ENCODE results near the gene CYP26B1.
"Not testable (repeated sequence)": the region's sequence is repeated elsewhere in the genome, so short reads cannot be mapped to it uniquely, and the experiment has no call there.

The CYP26B1 gene

DNA sequence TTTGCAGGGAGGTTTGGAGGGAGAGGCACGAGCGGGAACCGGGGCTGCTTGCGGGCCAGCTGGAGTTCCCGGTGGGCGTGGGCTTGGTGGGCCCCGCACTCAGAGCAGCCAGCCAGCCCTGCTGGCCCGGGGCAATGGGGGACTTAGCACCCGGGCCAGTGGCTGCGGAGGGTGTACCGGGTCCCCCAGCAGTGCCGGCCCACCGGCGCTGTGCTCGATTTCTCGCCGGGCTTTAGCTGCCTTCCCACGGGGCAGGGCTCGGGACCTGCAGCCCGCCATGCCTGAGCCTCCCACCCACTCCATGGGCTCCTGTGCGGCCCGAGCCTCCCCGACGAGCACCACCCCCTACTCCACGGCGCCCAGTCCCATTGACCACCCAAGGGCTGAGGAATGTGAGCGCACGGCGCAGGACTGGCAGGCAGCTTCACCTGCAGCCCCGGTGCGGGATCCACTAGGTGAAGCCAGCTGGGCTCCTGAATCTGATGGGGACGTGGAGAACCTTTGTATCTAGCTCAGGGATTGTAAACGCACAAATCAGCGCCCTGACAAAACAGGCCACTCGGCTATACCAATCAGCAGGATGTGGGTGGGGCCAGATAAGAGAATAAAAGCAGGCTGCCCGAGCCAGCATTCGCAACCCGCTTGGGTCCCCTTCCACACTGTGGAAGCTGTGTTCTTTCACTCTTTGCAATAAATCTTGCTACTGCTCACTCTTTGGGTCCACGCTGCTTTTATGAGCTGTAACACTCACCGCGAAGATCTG, 60.6 kb downstream of the CYP26B1 start:
- in situ Hi-C loops (cut with MboI; ENCODE audit: low sequenced_read_pairs) = not testable (repeated sequence)

DNA sequence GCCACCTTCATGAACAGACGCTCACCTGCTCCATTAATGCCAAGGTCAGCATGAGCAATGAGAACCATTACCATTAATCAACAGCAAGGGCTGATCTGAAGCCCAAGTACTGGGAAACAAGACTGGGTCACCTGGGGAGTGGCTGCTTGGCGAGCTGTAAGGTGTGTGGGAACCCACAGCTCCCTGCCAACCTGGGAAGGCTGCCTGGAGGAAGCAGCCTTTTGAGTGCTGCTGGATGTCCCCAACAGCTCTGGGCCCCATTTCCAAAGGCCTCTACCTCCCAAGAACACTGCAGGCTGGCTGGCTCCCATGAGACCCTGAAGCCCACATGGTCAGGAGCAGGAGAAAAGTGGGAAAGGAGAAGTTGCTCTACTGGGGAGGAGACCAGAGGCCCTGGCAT, 62.1 kb downstream of the CYP26B1 start:
- in situ Hi-C loops (cut with MboI; ENCODE audit: low sequenced_read_pairs) = no loop called here

GRCh38 chr2:72085036-72085435, 62.6 kb downstream of the CYP26B1 start:
- in situ Hi-C loops (cut with MboI; ENCODE audit: low sequenced_read_pairs) = no loop called here

DNA sequence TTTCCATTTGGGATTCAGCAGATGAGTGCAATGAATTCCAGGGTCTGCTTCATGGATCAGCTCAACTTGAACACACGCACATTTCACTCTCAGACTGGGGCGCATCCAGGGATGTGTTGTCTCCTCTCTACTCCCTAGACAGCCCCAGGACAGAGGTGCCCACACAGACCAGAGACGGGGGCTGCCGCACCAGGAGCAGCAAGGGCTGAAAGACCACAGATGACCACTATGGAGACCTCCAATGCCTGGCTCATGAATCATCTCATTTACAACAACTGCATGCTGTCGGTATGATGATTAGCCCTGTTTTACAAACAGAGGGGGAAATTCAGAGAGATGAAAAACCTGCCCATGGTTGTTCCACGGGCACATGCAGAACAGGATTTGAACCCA, 63.1 kb downstream of the CYP26B1 start:
- in situ Hi-C loops (cut with MboI; ENCODE audit: low sequenced_read_pairs) = no loop called here

GRCh38 chr2:72083751-72084583, 63.7 kb downstream of the CYP26B1 start:
- in situ Hi-C loops (cut with MboI; ENCODE audit: low sequenced_read_pairs) = no loop called here

DNA sequence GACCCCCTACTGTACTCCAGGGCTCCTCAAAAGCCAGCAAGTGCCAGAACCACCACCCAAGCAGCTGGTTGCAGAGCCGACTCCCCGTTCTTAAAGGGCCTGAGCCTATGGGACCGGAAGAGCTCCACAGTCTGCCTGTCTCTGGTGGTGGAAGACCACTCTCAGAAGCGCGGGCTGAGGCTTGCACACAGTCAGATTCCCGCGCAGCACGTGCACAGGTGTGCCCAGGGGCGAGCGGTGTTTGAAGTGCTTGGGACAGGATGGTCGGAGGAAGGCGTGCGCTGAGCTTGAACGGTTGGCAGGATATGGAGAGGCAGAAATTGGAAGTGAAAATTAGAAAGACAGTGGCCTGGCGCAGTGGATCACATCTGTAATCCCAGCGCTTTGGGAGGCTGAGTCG, 64.8 kb downstream of the CYP26B1 start:
- in situ Hi-C loops (cut with MboI; ENCODE audit: low sequenced_read_pairs) = no loop called here

- in situ Hi-C loops (cut with MboI; ENCODE audit: low sequenced_read_pairs) = no loop called here
Observed at GRCh38 chr2:72082021-72082601, 65.6 kb downstream of the CYP26B1 start.

DNA sequence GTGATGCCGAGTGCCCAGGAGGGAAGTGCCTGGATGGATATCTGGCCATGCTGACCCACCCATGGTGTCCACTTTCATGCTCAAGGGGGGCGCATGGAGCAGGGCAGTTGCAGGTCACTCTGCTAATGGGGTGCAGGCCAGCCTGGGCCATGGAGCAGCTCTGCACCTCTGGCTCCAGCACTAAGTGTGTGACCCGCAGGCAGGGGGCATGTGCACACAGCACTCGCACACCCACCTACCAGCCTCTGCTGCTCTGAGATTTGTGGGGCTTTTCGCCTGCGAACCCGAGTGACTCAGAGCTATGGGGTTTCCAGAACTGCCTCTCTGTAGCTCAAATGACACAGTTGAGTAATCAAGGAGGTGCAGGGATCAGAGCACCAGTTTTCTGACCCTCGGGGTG, 66.2 kb downstream of the CYP26B1 start:
- in situ Hi-C loops (cut with MboI; ENCODE audit: low sequenced_read_pairs) = no loop called here

GRCh38 chr2:72080286-72081145, 67.1 kb downstream of the CYP26B1 start:
- in situ Hi-C loops (cut with MboI; ENCODE audit: low sequenced_read_pairs) = no loop called here

Measured in hTERT RPE-1 (cell line).